Astrocyte of the spinal cord (primary cell): ENCODE results near the gene KLHL10.

ENCODE experiments used
- DNase-seq: peaks from one replicate; pipeline ENCODE4 v3.0.0; 2011; ENCODE audit warnings: low read depth, low spot score
- H3K4me3 ChIP-seq: 2 replicates; pipeline ENCODE4 v1.5.1; 2011; ENCODE audit warnings: low read depth, mild to moderate bottlenecking, low read length, moderate library complexity
- in situ Hi-C: cut with HindIII; loops from 2 replicates; pipeline ENCODE4 v1.10.0; 2017; ENCODE audit warnings: low sequenced_read_pairs
- TF ChIP-seq, protein P1 (sequence below): IDR thresholded peaks from 2 replicates; pipeline ENCODE4 v1.5.1; 2012; ENCODE audit warnings: low read depth, mild to moderate bottlenecking, low read length, inconsistent platforms

KLHL10 gene

GRCh38 chr17:41813699-41814124, 23.9 kb upstream of the KLHL10 start:
- no peak for DNase-seq
- in situ Hi-C loops, result no loop called here
- peak overlapping the region; percentile 92 for H3K4me3 ChIP-seq
- TF ChIP-seq, protein P1, sequence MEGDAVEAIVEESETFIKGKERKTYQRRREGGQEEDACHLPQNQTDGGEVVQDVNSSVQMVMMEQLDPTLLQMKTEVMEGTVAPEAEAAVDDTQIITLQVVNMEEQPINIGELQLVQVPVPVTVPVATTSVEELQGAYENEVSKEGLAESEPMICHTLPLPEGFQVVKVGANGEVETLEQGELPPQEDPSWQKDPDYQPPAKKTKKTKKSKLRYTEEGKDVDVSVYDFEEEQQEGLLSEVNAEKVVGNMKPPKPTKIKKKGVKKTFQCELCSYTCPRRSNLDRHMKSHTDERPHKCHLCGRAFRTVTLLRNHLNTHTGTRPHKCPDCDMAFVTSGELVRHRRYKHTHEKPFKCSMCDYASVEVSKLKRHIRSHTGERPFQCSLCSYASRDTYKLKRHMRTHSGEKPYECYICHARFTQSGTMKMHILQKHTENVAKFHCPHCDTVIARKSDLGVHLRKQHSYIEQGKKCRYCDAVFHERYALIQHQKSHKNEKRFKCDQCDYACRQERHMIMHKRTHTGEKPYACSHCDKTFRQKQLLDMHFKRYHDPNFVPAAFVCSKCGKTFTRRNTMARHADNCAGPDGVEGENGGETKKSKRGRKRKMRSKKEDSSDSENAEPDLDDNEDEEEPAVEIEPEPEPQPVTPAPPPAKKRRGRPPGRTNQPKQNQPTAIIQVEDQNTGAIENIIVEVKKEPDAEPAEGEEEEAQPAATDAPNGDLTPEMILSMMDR, result no peak

DNA sequence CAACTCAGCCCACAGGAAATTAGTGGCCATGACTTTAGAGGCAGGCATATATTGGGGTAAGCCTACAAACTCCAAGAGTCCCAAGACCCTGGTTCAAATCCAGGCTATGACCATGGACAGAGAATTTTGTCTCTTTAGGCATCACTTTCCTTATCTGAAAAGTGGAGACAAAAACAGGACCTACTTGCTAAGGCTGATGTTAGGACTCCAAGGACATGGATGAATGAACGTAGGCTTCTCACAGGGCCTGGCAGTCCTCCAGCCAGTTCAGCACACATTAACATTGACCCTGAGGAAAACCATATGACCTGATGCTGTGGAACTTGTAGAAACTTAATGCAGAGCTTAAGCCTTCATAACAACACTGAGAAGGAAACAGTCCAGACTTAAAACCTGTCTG, 23.4 kb upstream of the KLHL10 start:
- H3K4me3 ChIP-seq, result peak overlapping the region; percentile 92
- in situ Hi-C loops, result no loop called here
- DNase-seq, result no peak
- TF ChIP-seq, protein P1, result no peak

DNA sequence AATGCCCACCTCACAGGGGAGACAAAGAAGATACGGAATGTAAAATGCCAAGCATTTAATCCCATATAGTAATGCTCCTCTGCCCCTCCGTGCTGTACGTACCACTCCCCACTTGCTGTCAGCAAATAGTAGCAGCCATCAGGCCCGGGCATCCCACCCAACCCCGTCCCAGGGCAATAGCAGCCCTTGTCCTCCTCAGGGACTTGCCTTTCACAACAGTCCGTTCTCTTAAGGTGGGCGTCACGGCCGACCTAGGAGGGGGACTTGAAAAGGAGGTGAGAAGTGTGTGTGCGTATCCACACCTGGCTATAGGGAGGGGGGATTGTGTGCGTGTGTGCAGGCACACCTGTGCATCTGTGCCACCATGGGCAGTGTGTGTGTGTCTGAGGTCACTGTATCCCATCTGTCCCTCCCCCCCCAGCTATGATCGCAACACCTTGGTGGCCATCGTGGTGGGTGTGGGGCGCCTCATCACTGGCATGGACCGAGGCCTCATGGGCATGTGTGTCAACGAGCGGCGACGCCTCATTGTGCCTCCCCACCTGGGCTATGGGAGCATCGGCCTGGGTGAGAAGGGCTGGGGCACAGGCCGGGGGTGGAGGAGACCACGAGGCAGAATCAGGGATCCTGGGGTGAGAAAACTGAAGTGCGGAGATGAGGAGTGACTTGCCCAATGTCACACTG, 20.8 kb upstream of the KLHL10 start:
- in situ Hi-C loops, result no loop called here
- TF ChIP-seq, protein P1, result no peak
- H3K4me3 ChIP-seq, result no peak overlapping the region

GRCh38 chr17:41818024-41818423, 19.6 kb upstream of the KLHL10 start:
- H3K4me3 ChIP-seq, result no peak overlapping the region
- TF ChIP-seq, protein P1, result no peak
- DNase-seq, result no peak
- in situ Hi-C loops, result no loop called here

More for the DNA sequence above, 20.8 kb upstream of the KLHL10 start:
- DNase-seq, result no peak

- no peak overlapping the region for H3K4me3 ChIP-seq
- in situ Hi-C loops, result no loop called here
- DNase-seq, result no peak
- TF ChIP-seq, protein P1, result no peak
These were observed 15.8 kb upstream of the KLHL10 start for GRCh38 chr17:41821776-41822175.

- DNase-seq, result no peak
- TF ChIP-seq, protein P1, result no peak
- no peak overlapping the region for H3K4me3 ChIP-seq
- in situ Hi-C loops, result no loop called here
These were observed 15.1 kb upstream of the KLHL10 start for GRCh38 chr17:41822216-41823140.
